HG03175 (cell line): ENCODE results near the gene BRINP1.

ENCODE experiments used
- ATAC-seq: cut with Tn5 transposase; IDR thresholded peaks from one replicate; pipeline ENCODE4 v1.9.1; 2021; ENCODE audit warnings: mild to moderate bottlenecking, moderate library complexity; ENCODE audit not compliant: unreplicated experiment

Gene BRINP1

GRCh38 chr9:119349351-119349825 lies 19.8 kb downstream of the BRINP1 start:
- ATAC-seq = no peak

DNA sequence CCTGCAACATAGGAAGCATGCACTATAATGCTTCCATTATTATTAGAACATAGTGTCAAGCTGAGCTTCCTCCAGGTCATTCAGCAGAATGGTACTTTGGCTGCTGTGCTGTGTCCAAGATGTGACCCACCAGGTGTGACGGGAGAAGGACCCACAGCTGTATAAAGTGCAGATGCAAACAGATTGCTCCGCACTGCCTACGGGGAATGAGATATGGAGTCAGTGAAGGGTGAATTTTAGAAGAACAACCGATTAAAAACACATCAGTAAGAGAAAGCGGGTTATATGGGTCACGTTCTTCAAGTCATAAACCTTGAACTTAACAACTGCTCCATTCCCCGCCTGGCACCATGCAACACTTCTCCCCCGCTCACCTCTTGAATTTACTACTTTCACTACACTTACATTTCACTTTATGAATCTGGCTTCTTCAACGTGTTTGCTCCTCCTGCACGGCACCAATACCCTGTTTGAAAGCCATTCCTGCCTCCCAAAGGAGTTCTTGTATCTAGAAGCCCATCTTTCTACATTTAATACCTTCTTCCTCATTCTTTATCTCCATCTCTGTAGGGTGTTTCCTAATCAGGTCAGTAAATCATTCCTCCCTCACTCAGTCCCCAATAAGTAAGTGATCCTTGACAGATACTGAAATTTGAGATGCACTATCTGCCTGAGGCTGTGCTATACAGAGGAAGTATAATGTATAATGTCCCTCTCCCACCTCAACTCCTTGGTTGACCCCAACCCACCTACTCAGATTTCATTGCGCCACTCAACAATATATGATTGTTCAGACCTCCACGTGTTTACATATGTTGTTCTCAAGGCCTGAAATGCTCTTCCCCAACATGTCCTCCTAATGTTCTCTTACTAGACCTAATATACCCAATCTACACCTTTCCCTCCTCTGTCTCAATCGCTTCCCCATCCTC lies 25.9 kb downstream of the BRINP1 start:
- ATAC-seq = no peak

- ATAC-seq = no peak
Observed at GRCh38 chr9:119339056-119339455, 30.2 kb downstream of the BRINP1 start.

DNA sequence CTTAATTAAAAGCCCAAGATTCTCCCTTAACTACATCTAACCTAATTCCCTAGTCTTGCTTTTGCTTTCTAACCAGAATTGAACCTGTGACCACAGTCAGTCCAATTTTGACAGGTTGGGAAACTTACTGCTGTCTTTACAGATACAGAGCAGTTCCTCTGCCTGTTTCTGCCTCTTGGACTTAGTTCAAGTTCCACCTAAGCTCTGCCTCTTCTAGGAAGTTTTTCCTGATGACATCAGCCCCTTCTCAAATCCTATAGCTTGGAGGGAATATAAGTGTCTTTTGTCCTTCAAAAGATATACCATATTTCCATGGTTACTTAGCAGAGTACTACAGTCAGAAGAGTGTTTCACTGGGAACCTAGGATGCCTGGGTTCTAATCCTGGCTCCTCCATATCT lies 31.7 kb downstream of the BRINP1 start:
- ATAC-seq = no peak

DNA sequence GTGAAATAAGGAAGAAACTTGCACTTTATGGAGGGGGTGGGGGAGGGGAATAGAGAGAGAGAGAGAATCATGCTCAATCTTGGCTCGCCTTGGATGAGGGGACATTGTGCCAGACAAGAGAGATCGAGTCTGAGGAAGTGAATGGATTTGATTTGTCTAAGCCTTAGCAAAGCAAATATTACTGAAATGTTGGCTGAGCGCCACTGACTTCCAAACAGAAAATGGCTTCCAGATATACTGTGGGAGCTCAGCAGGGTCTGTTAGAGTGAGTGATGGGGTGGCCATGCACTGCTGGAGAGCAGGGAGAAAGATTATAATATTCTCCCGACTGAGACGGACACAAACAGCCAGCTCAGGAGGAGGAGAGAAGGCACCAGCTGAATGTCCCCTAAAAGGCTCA lies 34.5 kb downstream of the BRINP1 start:
- no peak for ATAC-seq

GRCh38 chr9:119333507-119334229 lies 35.6 kb downstream of the BRINP1 start:
- no peak for ATAC-seq

DNA sequence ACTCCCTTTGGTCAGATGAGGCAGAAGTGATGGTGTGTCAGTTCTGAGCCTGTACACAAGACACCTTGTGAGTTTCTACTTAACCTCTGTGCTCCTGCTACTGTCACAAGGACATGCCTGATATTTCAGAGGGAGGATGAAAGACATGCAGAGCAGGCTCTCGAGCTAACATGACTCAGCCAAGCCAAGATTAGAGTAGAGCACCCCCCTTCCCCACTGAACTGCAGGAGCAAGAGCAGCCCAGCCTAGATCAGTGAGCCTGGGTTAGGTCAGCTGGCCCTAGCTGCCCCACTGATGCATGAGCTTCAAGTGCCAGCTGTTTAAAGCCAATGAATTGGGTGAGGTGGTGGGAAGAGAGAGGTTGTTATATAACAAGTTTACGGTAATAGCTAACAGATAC lies 36.7 kb downstream of the BRINP1 start:
- ATAC-seq = no peak

DNA sequence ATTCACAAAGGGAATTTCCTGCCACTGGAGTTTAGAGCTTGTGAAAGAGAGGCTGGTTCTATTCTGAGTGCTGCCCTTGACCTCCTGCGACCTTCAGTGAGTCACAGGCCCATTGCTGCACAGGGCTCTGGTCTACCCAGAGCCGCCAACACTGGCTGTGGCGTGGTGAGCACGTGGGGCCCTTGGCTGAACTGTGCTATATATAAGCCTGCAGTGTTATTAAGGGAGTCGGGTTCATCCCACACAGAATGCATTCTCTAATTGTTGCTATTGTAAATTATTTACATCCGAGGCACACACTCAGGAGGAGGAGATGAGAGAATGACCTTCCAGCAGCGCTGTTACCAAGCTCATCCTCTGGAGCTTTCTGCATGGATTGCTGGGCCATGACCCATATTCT lies 47.1 kb downstream of the BRINP1 start:
- ATAC-seq = no peak

DNA sequence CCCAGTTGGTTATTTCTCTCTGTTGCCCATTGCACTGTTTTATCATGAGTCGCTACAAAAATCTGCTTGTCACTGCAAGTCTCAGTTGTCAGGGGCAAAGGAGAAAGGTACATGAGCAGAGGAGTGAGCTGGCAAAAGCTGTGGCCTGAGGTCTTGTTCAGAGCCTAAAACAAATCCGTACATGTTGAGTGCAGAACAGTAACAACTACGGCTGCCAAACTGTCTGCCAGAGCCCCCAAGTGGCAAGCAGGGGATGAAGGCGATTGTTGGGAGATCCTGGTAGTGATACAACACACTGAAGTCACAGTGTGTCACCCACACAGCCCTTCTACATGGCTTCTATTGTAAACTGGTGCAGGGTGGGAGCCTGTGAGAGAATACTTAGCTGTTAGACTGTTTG lies 50.9 kb downstream of the BRINP1 start:
- no peak for ATAC-seq

- no peak for ATAC-seq
Observed at GRCh38 chr9:119313846-119314245, 55.4 kb downstream of the BRINP1 start.

DNA sequence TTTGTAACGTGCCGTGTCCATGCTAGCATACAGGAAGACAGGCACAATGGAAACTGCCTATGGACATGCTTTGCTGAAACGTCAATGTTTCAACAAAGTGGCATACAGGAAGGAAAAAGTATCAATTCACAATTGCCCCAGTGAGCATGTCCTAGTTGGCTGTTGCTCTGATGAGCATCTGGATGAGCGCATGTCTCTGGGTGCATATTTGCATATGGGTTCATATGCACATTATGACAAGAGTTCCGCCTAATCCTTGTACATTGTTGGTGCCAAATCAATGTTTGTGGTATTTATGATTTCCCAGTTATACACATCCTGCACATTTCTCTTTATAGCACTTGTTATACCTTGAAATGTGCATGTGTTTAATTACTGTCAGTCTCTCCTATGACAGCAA lies 58.5 kb downstream of the BRINP1 start:
- no peak for ATAC-seq

DNA sequence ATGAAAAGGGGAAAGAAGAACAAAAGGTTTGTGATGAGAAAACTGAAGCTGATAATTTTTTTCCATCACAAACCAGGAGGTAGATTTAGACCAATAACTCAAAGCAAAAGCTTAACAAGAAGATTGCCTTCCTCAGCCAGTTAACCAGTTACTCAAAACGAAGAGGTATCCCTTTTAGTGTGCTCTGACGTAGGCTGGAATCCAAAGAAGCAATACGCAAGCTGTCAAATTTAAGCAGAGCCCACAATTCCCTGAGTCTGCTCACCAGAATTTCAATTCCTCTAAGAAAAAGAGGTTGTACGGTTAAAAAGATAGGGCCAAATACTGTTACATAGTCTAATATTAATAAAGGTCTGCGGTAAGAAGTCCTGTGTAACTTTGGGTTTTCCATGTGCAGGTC lies 61.8 kb downstream of the BRINP1 start:
- ATAC-seq = no peak

DNA sequence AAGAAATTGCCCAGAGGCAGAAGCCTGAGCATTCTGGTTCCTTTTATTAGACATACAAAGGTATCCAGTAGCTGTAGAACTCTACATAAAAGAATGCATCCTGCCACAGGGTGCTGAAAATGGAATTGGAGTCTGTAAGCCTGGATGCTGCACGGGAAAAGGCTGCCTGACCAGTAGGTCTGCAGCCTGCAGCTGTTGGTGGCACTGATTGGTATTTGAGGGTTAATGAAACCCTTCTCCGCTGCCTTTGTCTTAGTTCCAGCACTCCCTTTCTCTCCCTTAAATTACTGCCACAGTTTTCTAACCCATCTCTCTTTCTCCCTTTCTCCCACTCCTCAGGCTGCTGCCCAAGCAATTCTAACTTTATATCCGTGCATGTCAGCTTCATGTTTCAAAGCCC lies 64.7 kb downstream of the BRINP1 start:
- no peak for ATAC-seq

DNA sequence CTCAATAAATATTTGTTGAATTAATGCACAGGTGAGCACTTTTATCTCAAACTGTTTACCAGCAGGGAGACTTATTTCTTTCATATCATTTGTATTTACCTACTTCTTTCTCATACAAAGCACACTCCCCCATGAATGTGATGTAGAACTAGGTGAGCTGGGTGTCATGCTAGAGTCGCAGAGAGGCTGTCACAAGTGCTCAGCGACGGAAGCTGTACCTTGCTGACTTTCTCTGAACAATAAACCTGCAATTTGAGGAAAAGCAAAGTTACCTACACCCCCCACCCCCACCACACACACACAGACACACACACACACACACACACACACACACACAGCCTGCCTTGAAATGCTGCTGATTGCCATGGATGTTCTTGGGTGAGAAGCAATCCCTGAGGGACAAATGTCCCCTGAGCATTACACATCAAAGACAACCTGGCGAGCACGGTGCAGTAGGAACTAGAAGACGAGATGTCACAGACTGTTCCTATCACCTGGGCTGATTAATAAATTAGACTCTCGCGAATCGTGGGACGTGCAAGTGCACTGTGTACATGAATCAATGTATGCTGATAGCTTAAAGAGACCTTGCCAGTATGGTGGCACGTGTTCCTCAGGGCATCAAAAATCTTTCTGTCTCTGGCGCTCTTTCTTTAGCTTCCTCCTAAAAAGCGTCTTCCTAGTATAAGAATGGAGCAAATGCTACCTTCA lies 66.1 kb downstream of the BRINP1 start:
- ATAC-seq = no peak

- ATAC-seq = peak; percentile 89
Observed at GRCh38 chr9:119298076-119298853, 71.0 kb downstream of the BRINP1 start.

DNA sequence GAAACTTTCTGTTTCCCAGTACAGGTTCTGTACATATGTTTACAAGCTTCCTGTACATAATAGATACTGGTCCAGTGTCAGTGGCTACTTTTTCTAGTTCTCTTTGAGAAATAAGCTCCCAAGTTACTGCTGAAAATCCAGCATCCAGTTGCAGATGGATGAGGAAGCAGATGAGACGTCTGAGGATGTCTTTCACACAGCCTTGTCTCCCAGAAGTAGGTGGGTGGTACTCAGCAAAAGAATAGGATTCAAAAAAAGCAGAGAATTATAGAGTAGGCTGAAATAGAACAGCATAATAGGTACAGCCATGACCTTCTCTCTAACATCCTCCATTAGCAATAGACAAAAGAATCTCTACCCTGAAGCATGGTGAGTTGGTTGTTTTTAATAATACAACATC lies 77.7 kb downstream of the BRINP1 start:
- no peak for ATAC-seq

DNA sequence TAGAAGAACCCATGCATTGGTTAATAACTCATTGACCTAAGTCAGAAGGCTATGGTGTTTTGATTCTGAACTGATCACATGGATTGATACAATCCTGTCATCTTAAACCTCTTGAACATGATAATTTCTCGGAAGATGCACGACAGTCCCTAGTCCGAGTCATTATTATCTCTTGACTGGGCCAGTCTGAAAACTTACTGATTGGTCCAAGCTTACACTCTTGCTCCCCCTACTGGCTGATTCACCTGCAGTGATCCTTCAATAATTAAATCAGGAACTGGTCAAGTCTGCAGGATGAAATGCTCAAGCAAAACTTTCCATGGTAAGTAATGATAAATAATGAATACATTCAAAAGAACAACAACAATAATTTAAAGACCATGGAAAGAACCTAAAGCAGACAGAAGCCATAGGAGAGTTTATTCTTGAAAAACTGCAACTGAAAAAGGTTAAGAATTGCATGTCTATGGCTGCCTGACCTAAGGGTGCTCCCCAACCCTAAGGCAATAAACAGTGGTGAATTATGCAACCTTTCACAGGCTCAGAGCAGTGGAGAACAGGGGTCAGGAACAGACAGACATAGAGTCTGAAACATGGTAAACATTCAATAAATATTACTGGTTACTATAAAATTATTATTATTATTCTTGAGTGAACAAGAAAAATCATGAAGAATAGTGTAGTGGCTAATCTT lies 79.3 kb downstream of the BRINP1 start:
- ATAC-seq = peak; percentile 81

GRCh38 chr9:119284587-119285337 lies 84.5 kb downstream of the BRINP1 start:
- no peak for ATAC-seq

GRCh38 chr9:119284118-119284517 lies 85.1 kb downstream of the BRINP1 start:
- ATAC-seq = no peak
